A673 (cell line): Measurements from ENCODE around the gene ASTN2. TPM values are rescaled to one million over a fixed set of nuclear protein-coding genes. Genes with fewer than 3 reads are reported as not detected.
A peak's percentile ranks its signal among the peaks of the same experiment; 100 is the strongest.

Experiments
- BruUV-seq: library from RNA; stranded (reverse); fragments of 400-500 nt; replicated peaks from 2 replicates; lab custom pipeline; 2021; lab: Mats Ljungman, UMichigan
- CTCF ChIA-PET: fragments of 300-600 bp; sonication (Branson Sonifier 250); formaldehyde crosslinking; loops from one replicate; lab custom pipeline; 2022; ENCODE audit warnings: antibody characterized with exemption; lab: Charles Lee
- POLR2A ChIA-PET: fragments of 300-600 bp; sonication (Branson Sonifier 250); formaldehyde crosslinking; loops from one replicate; lab custom pipeline; 2022; ENCODE audit warnings: antibody characterized with exemption; ENCODE audit not compliant: low non-redundant PET; lab: Charles Lee
- DNase-seq: peaks from one replicate; pipeline ENCODE4 v3.0.0-alpha.2; 2015; ENCODE audit warnings: low spot score
- H3K27ac ChIP-seq: fragments of 200-600 bp; sonication (generic); 2 replicates; pipeline ENCODE4 v1.5.1; 2016; ENCODE audit warnings: mixed run types, low read depth, mild to moderate bottlenecking, mixed read lengths, antibody characterized with exemption, low read length; ENCODE audit not compliant: poor library complexity, severe bottlenecking
- H3K27me3 ChIP-seq: fragments of 200-600 bp; sonication (generic); replicated peaks from 2 replicates; pipeline ENCODE4 v1.6.1; 2017; ENCODE audit warnings: mixed run types, low read depth, mild to moderate bottlenecking, mixed read lengths, antibody characterized with exemption, low read length; ENCODE audit not compliant: insufficient read depth, poor library complexity
- H3K36me3 ChIP-seq: fragments of 200-600 bp; sonication (generic); 2 replicates; pipeline ENCODE4 v1.6.1; 2016; ENCODE audit warnings: mixed run types, mild to moderate bottlenecking, mixed read lengths, antibody characterized with exemption, low read length; ENCODE audit not compliant: insufficient read depth, poor library complexity, severe bottlenecking
- H3K4me1 ChIP-seq: fragments of 200-600 bp; sonication (generic); 2 replicates; pipeline ENCODE4 v1.6.1; 2017; ENCODE audit warnings: mixed run types, mild to moderate bottlenecking, mixed read lengths, antibody characterized with exemption, low read length; ENCODE audit not compliant: insufficient read depth, poor library complexity, severe bottlenecking
- H3K4me3 ChIP-seq: fragments of 200-600 bp; sonication (generic); 2 replicates; pipeline ENCODE4 v1.5.1; 2016; ENCODE audit warnings: low read depth, mixed run types, mild to moderate bottlenecking, mixed read lengths, low read length; ENCODE audit not compliant: poor library complexity, severe bottlenecking
- H3K9me3 ChIP-seq: fragments of 200-600 bp; sonication (generic); 2 replicates; pipeline ENCODE4 v1.6.1; 2016; ENCODE audit warnings: mixed run types, low read depth, mild to moderate bottlenecking, mixed read lengths, antibody characterized with exemption, low read length; ENCODE audit not compliant: poor library complexity, severe bottlenecking
- CTCF ChIP-seq: fragments of 300-800, 200-600 bp; sonication (generic); conservative IDR thresholded peaks from 2 replicates; pipeline ENCODE4 v1.5.1; 2017; ENCODE audit warnings: low read depth, mild to moderate bottlenecking, antibody characterized with exemption, low read length, moderate library complexity, mixed read lengths
- EZH2 ChIP-seq: fragments of 200-600 bp; sonication (generic); IDR thresholded peaks from 2 replicates; pipeline ENCODE4 v1.6.1; 2017; ENCODE audit warnings: borderline replicate concordance, low read depth, mild to moderate bottlenecking, mixed read lengths, antibody characterized with exemption, low read length; ENCODE audit not compliant: poor library complexity, severe bottlenecking
- intact Hi-C: fragments of 100-400 bp; cut with micrococcal nuclease; formaldehyde crosslinking; loops from one replicate; pipeline ENCODE4 v1.10.0; 2022; ENCODE audit not compliant: unreplicated experiment
- total RNA-seq: library from RNA; stranded (reverse); gene quantifications from 2 replicates; pipeline ENCODE4 v1.2.3, GENCODE V29; 2021

Gene ASTN2
- total RNA-seq, 1 experiment from 2014 or later: 3.4 TPM

DNA sequence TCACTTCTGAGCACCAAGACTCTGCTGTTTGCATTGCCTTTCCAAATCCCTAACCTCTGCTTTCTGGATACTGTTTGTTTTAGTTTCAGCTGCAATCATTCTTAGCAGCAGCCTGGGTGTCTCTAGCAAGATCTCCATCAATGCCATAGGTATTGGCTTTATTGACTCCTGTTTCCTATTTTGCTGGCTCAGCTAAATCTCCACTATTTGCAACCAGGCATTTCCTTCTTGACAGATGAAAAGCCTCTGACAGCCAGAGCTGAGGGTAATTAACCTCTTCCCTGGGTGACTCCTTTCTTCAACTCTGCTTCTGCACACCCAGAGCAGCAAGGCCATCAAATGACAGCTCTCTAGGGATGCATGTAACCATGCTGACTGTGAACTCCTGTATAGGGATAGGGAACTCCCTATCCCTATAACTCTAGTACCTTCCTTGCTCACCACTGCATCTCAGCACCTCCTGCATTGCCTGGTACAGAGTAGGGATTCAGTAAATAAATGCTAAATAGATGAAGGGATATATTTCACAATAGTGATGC, 434.2 kb downstream of the ASTN2 start:
- Histone ChIP-seq H3K4me1 (no peaks in the 10 kb centered on the region), H3K4me3 (no peak overlapping the region), H3K9me3 (no peaks in the 10 kb centered on the region), H3K27ac (no peak overlapping the region), H3K27me3 (peaks cover 11% of the 10 kb centered on the region), H3K36me3 (no peaks in the 10 kb centered on the region)
- no peak for DNase-seq
- BruUV-seq: no TSS peak
- ChIA-PET POLR2A (no interaction called here), CTCF (no interaction called here)
- intact Hi-C loops: no loop called here
- TF ChIP-seq EZH2 (no peak), CTCF (no peak)

GRCh38 chr9:116979456-116979855, 435.4 kb downstream of the ASTN2 start:
- Histone ChIP-seq H3K36me3 (no peaks in the 10 kb centered on the region), H3K4me3 (no peak overlapping the region), H3K9me3 (no peaks in the 10 kb centered on the region), H3K4me1 (no peaks in the 10 kb centered on the region), H3K27ac (no peak overlapping the region), H3K27me3 (peaks cover 4% of the 10 kb centered on the region)
- BruUV-seq: no TSS peak
- intact Hi-C loops: no loop called here
- CTCF ChIA-PET: no interaction called here
- POLR2A ChIA-PET: no interaction called here
- TF ChIP-seq EZH2 (no peak), CTCF (no peak)
- no peak for DNase-seq

- Histone ChIP-seq H3K9me3 (no peaks in the 10 kb centered on the region), H3K27ac (no peak overlapping the region), H3K4me1 (no peaks in the 10 kb centered on the region), H3K27me3 (no peaks in the 10 kb centered on the region), H3K4me3 (no peak overlapping the region), H3K36me3 (no peaks in the 10 kb centered on the region)
- CTCF ChIA-PET: no interaction called here
- BruUV-seq: no TSS peak
- POLR2A ChIA-PET: no interaction called here
- intact Hi-C loops: no loop called here
- DNase-seq: peak; percentile 7
- no peak for TF ChIP-seq EZH2
- TF ChIP-seq CTCF: no peak
These were observed 436.7 kb downstream of the ASTN2 start for GRCh38 chr9:116978155-116978554.
